BJ (cell line): Measurements from ENCODE around the gene OVOL1. TPM values are rescaled to one million over a fixed set of nuclear protein-coding genes. Genes with fewer than 3 reads are reported as not detected.

Experiments
- CTCF ChIA-PET: fragments of 350-600 bp; formaldehyde crosslinking; extraction: SDS; loops from one replicate; lab custom pipeline; 2021; ENCODE audit warnings: antibody characterized with exemption, inconsistent platforms; lab: Yijun Ruan, JAX
- POLR2A ChIA-PET: fragments of 300-600 bp; sonication (Branson Sonifier 250); formaldehyde crosslinking; extraction: SDS; loops from one replicate; lab custom pipeline; 2021; ENCODE audit warnings: antibody characterized with exemption; lab: Charles Lee
- DNase-seq: peaks from one replicate; pipeline ENCODE4 v3.0.0-alpha.2; 2011; ENCODE audit warnings: low read depth
- H3K27me3 ChIP-seq: 2 replicates; pipeline ENCODE4 v1.6.0; 2011; ENCODE audit warnings: low read length; ENCODE audit not compliant: control insufficient read depth, insufficient read depth
- H3K36me3 ChIP-seq: 2 replicates; pipeline ENCODE4 v1.5.1; 2011; ENCODE audit warnings: low read length; ENCODE audit not compliant: control insufficient read depth, insufficient read depth
- H3K4me3 ChIP-seq: 2 replicates; pipeline ENCODE4 v1.5.1; 2011; ENCODE audit warnings: low read depth, mild to moderate bottlenecking, control low read depth, low read length
- CTCF ChIP-seq: IDR thresholded peaks from 2 replicates; pipeline ENCODE4 v1.5.1; 2011; ENCODE audit warnings: low read depth, mild to moderate bottlenecking, control low read depth, inconsistent platforms, low read length, moderate library complexity; ENCODE audit not compliant: insufficient read depth
- polyA plus RNA-seq: library from polyadenylated mRNA; depleted of rRNA; stranded (reverse); fragments of >200 nt; gene quantifications from 2 replicates; pipeline ENCODE4 v1.2.3, GENCODE V29; 2011

The OVOL1 gene
- polyA plus RNA-seq, 1 experiment = not detected

GRCh38 chr11:65791719-65792213 lies 4.9 kb downstream of the OVOL1 start:
- CTCF ChIA-PET = interaction anchor here (1.1 to 8.2 kb wide), 5 partner anchors 9 to 80 kb away, joined by 4 to 57 read pairs (median 5); partner anchors contain the start of genes AP5B1 and KAT5
- Histone ChIP-seq H3K27me3 (peaks cover 31% of the 10 kb centered on the region), H3K4me3 (no peak overlapping the region), H3K36me3 (no peaks in the 10 kb centered on the region)
- no peak for DNase-seq
- POLR2A ChIA-PET = no interaction called here
- no peak for TF ChIP-seq CTCF

- TF ChIP-seq CTCF = no peak
- DNase-seq = no peak
- ChIA-PET CTCF (interaction anchor here (0.6 to 8.2 kb wide), 3 partner anchors 9 to 81 kb away, joined by 3 to 57 read pairs (median 4); partner anchors contain the start of gene AP5B1), POLR2A (interaction anchor here (0.6 kb wide), 1 partner anchor 9 kb away, joined by 3 read pairs; no protein-coding TSS in a partner anchor)
- Histone ChIP-seq H3K36me3 (no peaks in the 10 kb centered on the region), H3K27me3 (peaks cover 30% of the 10 kb centered on the region), H3K4me3 (no peak overlapping the region)
Observed at GRCh38 chr11:65792456-65792855, 5.6 kb downstream of the OVOL1 start.

- no peaks in the 10 kb centered on the region for H3K36me3 ChIP-seq
- H3K4me3 ChIP-seq = no peak overlapping the region
- CTCF ChIA-PET = interaction anchor here (0.6 to 8.2 kb wide), 2 partner anchors 14 to 82 kb away, joined by 3 to 57 read pairs; partner anchors contain the start of gene AP5B1
- DNase-seq = no peak
- H3K27me3 ChIP-seq = peaks cover 23% of the 10 kb centered on the region
- POLR2A ChIA-PET = interaction anchor here (0.6 kb wide), 1 partner anchor 10 kb away, joined by 3 read pairs; no protein-coding TSS in a partner anchor
- TF ChIP-seq CTCF = no peak
Observed at GRCh38 chr11:65793144-65793581, 6.3 kb downstream of the OVOL1 start.

GRCh38 chr11:65793625-65794400 lies 7.0 kb downstream of the OVOL1 start:
- POLR2A ChIA-PET = no interaction called here
- TF ChIP-seq CTCF = no peak
- no peak for DNase-seq
- H3K27me3 ChIP-seq = peaks cover 18% of the 10 kb centered on the region
- H3K4me3 ChIP-seq = no peak overlapping the region
- CTCF ChIA-PET = interaction anchor here (8.2 kb wide), 1 partner anchor 15 kb away, joined by 57 read pairs; the partner anchor contains the start of gene AP5B1
- H3K36me3 ChIP-seq = no peaks in the 10 kb centered on the region
